Lower leg skin (tissue), 3 donors: ENCODE measurements around the gene CDKN2A.

Experiments used
- POLR2A ChIP-seq, 2 donors: fragments of 450-650 bp; IDR thresholded peaks; one replicate each; pipeline ENCODE4 v1.6.1; 2016 to 2017; ENCODE audit warnings: antibody characterized with exemption in 2 of 2, mild to moderate bottlenecking in 1 of 2, moderate library complexity in 1 of 2
- TF ChIP-seq, protein P1 (sequence below), 3 donors: fragments of 450-650 bp; IDR thresholded peaks; one replicate each; pipeline ENCODE4 v1.5.1; 2016; ENCODE audit warnings: antibody characterized with exemption in 3 of 3, mild to moderate bottlenecking in 3 of 3, moderate library complexity in 2 of 3

DNA sequence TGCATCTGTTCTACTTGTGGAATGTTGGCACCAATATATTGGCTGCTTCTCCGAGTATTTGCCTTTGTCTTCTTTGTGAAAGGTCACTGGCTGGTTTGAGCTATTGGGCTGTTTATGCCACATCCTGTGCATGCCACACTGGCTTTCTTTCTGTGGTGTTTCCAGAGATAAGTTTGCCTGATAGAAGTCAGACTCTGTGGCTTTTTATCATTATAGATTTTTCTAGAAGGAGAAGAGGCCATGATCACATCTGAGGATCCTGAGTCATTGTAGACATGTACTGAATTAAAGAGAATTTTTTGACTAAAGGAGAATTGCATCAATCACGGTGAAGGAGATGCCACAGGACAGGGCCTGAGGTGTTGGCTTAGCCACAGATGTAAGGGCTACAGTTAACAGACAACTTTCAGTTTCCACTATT, 41.4 kb upstream of the CDKN2A start:
- TF ChIP-seq, protein P1, sequence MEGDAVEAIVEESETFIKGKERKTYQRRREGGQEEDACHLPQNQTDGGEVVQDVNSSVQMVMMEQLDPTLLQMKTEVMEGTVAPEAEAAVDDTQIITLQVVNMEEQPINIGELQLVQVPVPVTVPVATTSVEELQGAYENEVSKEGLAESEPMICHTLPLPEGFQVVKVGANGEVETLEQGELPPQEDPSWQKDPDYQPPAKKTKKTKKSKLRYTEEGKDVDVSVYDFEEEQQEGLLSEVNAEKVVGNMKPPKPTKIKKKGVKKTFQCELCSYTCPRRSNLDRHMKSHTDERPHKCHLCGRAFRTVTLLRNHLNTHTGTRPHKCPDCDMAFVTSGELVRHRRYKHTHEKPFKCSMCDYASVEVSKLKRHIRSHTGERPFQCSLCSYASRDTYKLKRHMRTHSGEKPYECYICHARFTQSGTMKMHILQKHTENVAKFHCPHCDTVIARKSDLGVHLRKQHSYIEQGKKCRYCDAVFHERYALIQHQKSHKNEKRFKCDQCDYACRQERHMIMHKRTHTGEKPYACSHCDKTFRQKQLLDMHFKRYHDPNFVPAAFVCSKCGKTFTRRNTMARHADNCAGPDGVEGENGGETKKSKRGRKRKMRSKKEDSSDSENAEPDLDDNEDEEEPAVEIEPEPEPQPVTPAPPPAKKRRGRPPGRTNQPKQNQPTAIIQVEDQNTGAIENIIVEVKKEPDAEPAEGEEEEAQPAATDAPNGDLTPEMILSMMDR (IDR thresholded peaks at IDR 0.05), result no peak
- TF ChIP-seq POLR2A (IDR thresholded peaks at IDR 0.05), result no peak
